H9 (cell line): ENCODE results near the gene AACS. TPM values are rescaled to one million over a fixed set of nuclear protein-coding genes. Genes with fewer than 3 reads are reported as not detected.
A peak's percentile ranks its signal among the peaks of the same experiment; 100 is the strongest.

ENCODE experiments used
- DNase-seq: peaks from one replicate; pipeline ENCODE4 v3.0.0-alpha.2; 2017
- H2AFZ ChIP-seq: one replicate; pipeline ENCODE4 v1.6.1; 2013; ENCODE audit warnings: mild to moderate bottlenecking, low read length, control low read depth, moderate library complexity
- H2AK5ac ChIP-seq: 2 replicates; pipeline ENCODE4 v1.6.1; 2013; ENCODE audit warnings: low read length, control low read depth, mixed read lengths; ENCODE audit not compliant: insufficient read length
- H2BK120ac ChIP-seq: one replicate; pipeline ENCODE4 v1.6.1; 2013; ENCODE audit warnings: low read depth, mild to moderate bottlenecking, low read length, control low read depth, inconsistent platforms; ENCODE audit not compliant: poor library complexity, severe bottlenecking
- H2BK12ac ChIP-seq: 2 replicates; pipeline ENCODE4 v1.6.1; 2013; ENCODE audit warnings: low read length, control low read depth, mixed read lengths, low read depth; ENCODE audit not compliant: insufficient read length
- H2BK15ac ChIP-seq: 2 replicates; pipeline ENCODE4 v1.6.1; 2013; ENCODE audit warnings: low read depth, low read length, control low read depth
- H2BK20ac ChIP-seq: one replicate; pipeline ENCODE4 v1.6.1; 2013; ENCODE audit warnings: low read depth, mild to moderate bottlenecking, low read length, control low read depth, inconsistent platforms; ENCODE audit not compliant: poor library complexity, severe bottlenecking
- H2BK5ac ChIP-seq: 2 replicates; pipeline ENCODE4 v1.6.1; 2013; ENCODE audit warnings: low read length, control low read depth, mixed read lengths; ENCODE audit not compliant: insufficient read length
- H3K14ac ChIP-seq: 2 replicates; pipeline ENCODE4 v1.6.1; 2013; ENCODE audit warnings: low read length, control low read depth; ENCODE audit not compliant: insufficient read depth
- H3K18ac ChIP-seq: 2 replicates; pipeline ENCODE4 v1.6.1; 2013; ENCODE audit warnings: low read depth, mild to moderate bottlenecking, mixed read lengths, low read length, control low read depth; ENCODE audit not compliant: insufficient read length
- H3K23ac ChIP-seq: 2 replicates; pipeline ENCODE4 v1.6.1; 2013; ENCODE audit warnings: low read length, control low read depth, mixed read lengths, low read depth; ENCODE audit not compliant: insufficient read length
- H3K23me2 ChIP-seq: 2 replicates; pipeline ENCODE4 v1.6.1; 2013; ENCODE audit warnings: low read depth, mild to moderate bottlenecking, mixed read lengths, low read length, control low read depth; ENCODE audit not compliant: insufficient read length, poor library complexity, severe bottlenecking
- H3K27ac ChIP-seq: 2 replicates; pipeline ENCODE4 v1.5.1; 2013; ENCODE audit warnings: low read length, control low read depth, mixed read lengths, low read depth; ENCODE audit not compliant: insufficient read length
- H3K27me3 ChIP-seq: 2 replicates; pipeline ENCODE4 v1.6.1; 2013; ENCODE audit warnings: low read length, control low read depth, inconsistent platforms; ENCODE audit not compliant: insufficient read depth
- H3K4ac ChIP-seq: 2 replicates; pipeline ENCODE4 v1.6.1; 2013; ENCODE audit warnings: low read depth, mild to moderate bottlenecking, control low read depth, inconsistent platforms, low read length, moderate library complexity
- H3K4me1 ChIP-seq: 2 replicates; pipeline ENCODE4 v1.6.1; 2013; ENCODE audit warnings: low read length, control low read depth, inconsistent platforms; ENCODE audit not compliant: insufficient read depth
- H3K4me2 ChIP-seq: 2 replicates; pipeline ENCODE4 v1.6.1; 2013; ENCODE audit warnings: low read length, control low read depth, mixed read lengths; ENCODE audit not compliant: insufficient read length, insufficient read depth
- H3K56ac ChIP-seq: 2 replicates; pipeline ENCODE4 v1.6.1; 2013; ENCODE audit warnings: low read depth, mild to moderate bottlenecking, mixed read lengths, low read length, control low read depth; ENCODE audit not compliant: insufficient read length
- H3K79me1 ChIP-seq: 2 replicates; pipeline ENCODE4 v1.6.1; 2013; ENCODE audit warnings: low read depth, mild to moderate bottlenecking, moderate library complexity, low read length, control low read depth, inconsistent platforms; ENCODE audit not compliant: insufficient read depth, poor library complexity, severe bottlenecking
- H3K79me2 ChIP-seq: 2 replicates; pipeline ENCODE4 v1.6.1; 2013; ENCODE audit warnings: low read length, control low read depth, inconsistent platforms; ENCODE audit not compliant: insufficient read depth
- H3K9ac ChIP-seq: 2 replicates; pipeline ENCODE4 v1.6.1; 2013; ENCODE audit warnings: low read length, control low read depth, mixed read lengths; ENCODE audit not compliant: insufficient read length; ENCODE audit errors: extremely low read depth
- H3K9me3 ChIP-seq: one replicate; pipeline ENCODE4 v1.6.1; 2013; ENCODE audit warnings: low read depth, low read length, inconsistent platforms; ENCODE audit not compliant: control insufficient read depth
- H3T11ph ChIP-seq: one replicate; pipeline ENCODE4 v1.6.1; 2013; ENCODE audit warnings: mild to moderate bottlenecking, low read length, control low read depth, inconsistent platforms
- H4K20me1 ChIP-seq: one replicate; pipeline ENCODE4 v1.6.1; 2013; ENCODE audit not compliant: control insufficient read depth, insufficient read length, insufficient read depth
- H4K5ac ChIP-seq: 2 replicates; pipeline ENCODE4 v1.6.1; 2013; ENCODE audit warnings: low read depth, mild to moderate bottlenecking, mixed read lengths, low read length, control low read depth; ENCODE audit not compliant: insufficient read length
- H4K8ac ChIP-seq: replicated peaks from 2 replicates; pipeline ENCODE4 v1.6.1; 2013; ENCODE audit warnings: low read length, control low read depth, mixed read lengths, low read depth; ENCODE audit not compliant: insufficient read length
- H4K91ac ChIP-seq: 2 replicates; pipeline ENCODE4 v1.6.1; 2013; ENCODE audit warnings: low read depth, mild to moderate bottlenecking, moderate library complexity, mixed read lengths, low read length, control low read depth; ENCODE audit not compliant: insufficient read length
- H3K27ac Mint-ChIP-seq, 3 experiments: 2 replicates in 2 of 3; 3 replicates in 1 of 3; pipeline ENCODE4 v1.8.0; 2020 to 2021; ENCODE audit warnings: mixed read lengths in 3 of 3, mild to moderate bottlenecking in 1 of 3, moderate library complexity in 1 of 3
- H3K27me3 Mint-ChIP-seq: 2 replicates; pipeline ENCODE4 v1.8.0; 2021; ENCODE audit warnings: low read depth, mild to moderate bottlenecking, moderate library complexity, mixed read lengths
- H3K36me3 Mint-ChIP-seq, 3 experiments: 2 replicates in 2 of 3; 3 replicates in 1 of 3; pipeline ENCODE4 v1.8.0; 2020 to 2021; ENCODE audit warnings: low read depth in 3 of 3, mixed read lengths in 3 of 3; ENCODE audit not compliant: insufficient read depth in 1 of 3
- H3K4me1 Mint-ChIP-seq, 2 experiments: 2 replicates each; pipeline ENCODE4 v1.8.0; 2020; ENCODE audit warnings: mixed read lengths in 2 of 2
- H3K4me3 Mint-ChIP-seq, 2 experiments: 2 replicates in 1 of 2; 3 replicates in 1 of 2; pipeline ENCODE4 v1.8.0; 2020 to 2021; ENCODE audit warnings: mild to moderate bottlenecking in 2 of 2, mixed read lengths in 2 of 2, moderate library complexity in 1 of 2
- H3K9me3 Mint-ChIP-seq, 2 experiments: 2 replicates in 1 of 2; 3 replicates in 1 of 2; pipeline ENCODE4 v1.8.0; 2020; ENCODE audit warnings: mild to moderate bottlenecking in 2 of 2, mixed read lengths in 2 of 2, moderate library complexity in 1 of 2
- WGBS: extraction: QIAGEN DNeasy Blood & Tissue Kit; methylation state at CpG from one replicate; pipeline ENCODE4 v1.1.7; 2013; ENCODE audit warnings: missing lambda C conversion rate, low lambda C conversion rate, mixed read lengths; ENCODE audit not compliant: insufficient read length; ENCODE audit errors: extremely low coverage; 5-methylcytosine and 5-hydroxymethylcytosine counted together
- long read RNA-seq: library from polyadenylated mRNA; unstranded; transcript quantifications from one replicate; pipeline ENCODE4 v2.0.0, GENCODE V29; 2020
- total RNA-seq: library from RNA; stranded (reverse); gene quantifications from 2 replicates; pipeline ENCODE4 v1.2.1, GENCODE V29; 2021
- TF ChIP-seq, protein P1 (sequence below): fragments of 200-600 bp; sonication (generic); conservative IDR thresholded peaks from 3 replicates; pipeline ENCODE4 v1.8.0; 2021; ENCODE audit warnings: antibody characterized with exemption, mild to moderate bottlenecking

Gene AACS
- 32.7 and 35.0 TPM in 2 replicates for total RNA-seq
- long read RNA-seq, transcript AACS-201 (18 exons, 3,316 nt): major isoform, 316 of 415 reads
- long read RNA-seq, partial matches to known transcripts: 16 of 415 reads
- long read RNA-seq, other reads (novel, unspliced or antisense): 83 of 415 reads

GRCh38 chr12:125065021-125065918 is at the start of gene AACS:
AACS (plus strand) TSS chr12:125065435; CDS start chr12:125065585, 150 bp downstream.
- Histone ChIP-seq H3K23me2 (peaks cover 14% of the 10 kb centered on the region), H3K23ac (no peak within 1 kb of the TSS), H3K9ac (peak within 1 kb of the TSS; percentile 70), H3K4ac (no peak within 1 kb of the TSS), H2BK120ac (no peak within 1 kb of the TSS), H4K20me1 (no peaks in the 10 kb centered on the region), H3K18ac (no peak within 1 kb of the TSS), H2BK20ac (no peak within 1 kb of the TSS), H3K9me3 (no peaks in the 10 kb centered on the region), H3T11ph (no peak within 1 kb of the TSS), H3K27ac (peak within 1 kb of the TSS; percentile 56), H2BK5ac (no peak within 1 kb of the TSS), H2AFZ (no peak within 1 kb of the TSS), H3K79me2 (peaks cover 12% of the 10 kb centered on the region; the same call in 1 of the 2 replicates), H3K4me2 (peak within 1 kb of the TSS; percentile 93), H4K8ac (no peak within 1 kb of the TSS), H4K91ac (no peak within 1 kb of the TSS), H3K27me3 (no peaks in the 10 kb centered on the region), H4K5ac (no peak within 1 kb of the TSS), H3K4me1 (peaks cover 10% of the 10 kb centered on the region; the same call in 1 of the 2 replicates), H3K14ac (peak within 1 kb of the TSS; percentile 73), H2AK5ac (no peak within 1 kb of the TSS), H3K56ac (no peak within 1 kb of the TSS), H2BK12ac (no peak within 1 kb of the TSS), H2BK15ac (no peak within 1 kb of the TSS), H3K79me1 (peaks cover 4% of the 10 kb centered on the region)
- Mint-ChIP-seq H3K27me3 (no peaks in the 10 kb centered on the region), H3K9me3 (peaks cover 22 to 23% of the 10 kb centered on the region in 2 experiments), H3K36me3 (peaks cover 13 to 30% (median 17%) of the 10 kb centered on the region in 3 experiments), H3K4me1 (peaks cover 31 to 50% of the 10 kb centered on the region in 2 experiments), H3K27ac (peak within 1 kb of the TSS in 2 of 3 experiments; percentile 70 to 95; a peak in 5 of 7 replicates), H3K4me3 (peak within 1 kb of the TSS; percentile 75 to 93)
- peak; percentile 93 for DNase-seq
- no CpG with 5 or more reads among the region's 80 CpGs for WGBS
- TF ChIP-seq, protein P1, sequence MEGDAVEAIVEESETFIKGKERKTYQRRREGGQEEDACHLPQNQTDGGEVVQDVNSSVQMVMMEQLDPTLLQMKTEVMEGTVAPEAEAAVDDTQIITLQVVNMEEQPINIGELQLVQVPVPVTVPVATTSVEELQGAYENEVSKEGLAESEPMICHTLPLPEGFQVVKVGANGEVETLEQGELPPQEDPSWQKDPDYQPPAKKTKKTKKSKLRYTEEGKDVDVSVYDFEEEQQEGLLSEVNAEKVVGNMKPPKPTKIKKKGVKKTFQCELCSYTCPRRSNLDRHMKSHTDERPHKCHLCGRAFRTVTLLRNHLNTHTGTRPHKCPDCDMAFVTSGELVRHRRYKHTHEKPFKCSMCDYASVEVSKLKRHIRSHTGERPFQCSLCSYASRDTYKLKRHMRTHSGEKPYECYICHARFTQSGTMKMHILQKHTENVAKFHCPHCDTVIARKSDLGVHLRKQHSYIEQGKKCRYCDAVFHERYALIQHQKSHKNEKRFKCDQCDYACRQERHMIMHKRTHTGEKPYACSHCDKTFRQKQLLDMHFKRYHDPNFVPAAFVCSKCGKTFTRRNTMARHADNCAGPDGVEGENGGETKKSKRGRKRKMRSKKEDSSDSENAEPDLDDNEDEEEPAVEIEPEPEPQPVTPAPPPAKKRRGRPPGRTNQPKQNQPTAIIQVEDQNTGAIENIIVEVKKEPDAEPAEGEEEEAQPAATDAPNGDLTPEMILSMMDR: no peak
